Uterus (tissue), 2 donors: ENCODE results near the gene FMNL3.

ENCODE experiments used
- CTCF ChIP-seq, 4 experiments: fragments of 200-600 bp in 2 of 4; fragments of 450-650 bp in 2 of 4; sonication (generic) in 2 of 4; IDR thresholded peaks; one replicate each; pipeline ENCODE4 v1.5.1; 2016 to 2019; ENCODE audit warnings: antibody characterized with exemption in 4 of 4, mild to moderate bottlenecking in 2 of 4, moderate library complexity in 1 of 4
- POLR2A ChIP-seq, 2 donors: fragments of 450-650 bp; IDR thresholded peaks; one replicate each; pipeline ENCODE4 v1.6.1; 2016; ENCODE audit warnings: antibody characterized with exemption in 2 of 2, mild to moderate bottlenecking in 1 of 2, moderate library complexity in 1 of 2

- TF ChIP-seq CTCF (IDR thresholded peaks at IDR 0.05) (no peak), POLR2A (IDR thresholded peaks at IDR 0.05) (no peak)
These were observed 102.3 kb downstream of the FMNL3 start for GRCh38 chr12:49604856-49605255.
